ENCODE data around the gene LRBA. TPM values are rescaled to one million over a fixed set of nuclear protein-coding genes. Genes with fewer than 3 reads are reported as not detected.

LRBA gene
- total and polyA plus RNA-seq, 4 donors, result 8.2 to 69.8 (median 32.8) TPM

- Histone ChIP-seq H3K4me1 (ENCODE audit: control insufficient read depth in 4 of 4, insufficient read depth in 4 of 4, low read length in 3 of 4) (no peaks in the 10 kb centered on the region), H3K4me3 (ENCODE audit: low read depth in 1 of 3, low read length in 3 of 3) (no peak overlapping the region), H3K9ac (ENCODE audit: low read depth in 1 of 2, low read length in 2 of 2) (no peak overlapping the region), H3K9me3 (ENCODE audit: control insufficient read depth in 4 of 4, low read length in 3 of 4) (no peaks in the 10 kb centered on the region), H3K27ac (ENCODE audit: low read depth in 1 of 2, low read length in 2 of 2) (no peak overlapping the region), H3K36me3 (ENCODE audit: control insufficient read depth in 4 of 4, insufficient read depth in 3 of 4, low read depth in 1 of 4, low read length in 3 of 4) (peaks cover 0 to 2% (median under 1%) of the 10 kb centered on the region in 4 donors), H3K27me3 (ENCODE audit: control insufficient read depth in 4 of 4, insufficient read depth in 4 of 4, low read length in 3 of 4) (no peaks in the 10 kb centered on the region)
- TF ChIP-seq MAX (IDR thresholded peaks at IDR 0.05) (no peak), RAD21 (IDR thresholded peaks at IDR 0.05) (no peak), GABPA (IDR thresholded peaks at IDR 0.05 in 1 of 2, conservative IDR thresholded peaks at IDR 0.05 in 1 of 2) (no peak)
- no peak for DNase-seq (ENCODE audit: low spot score)
These were observed 126.5 kb downstream of the LRBA start for GRCh38 chr4:150888625-150889024.

GRCh38 chr4:150888217-150888616 is 126.9 kb downstream of the LRBA start:
- Histone ChIP-seq H3K9ac (ENCODE audit: low read depth in 1 of 2, low read length in 2 of 2) (no peak overlapping the region), H3K4me1 (ENCODE audit: control insufficient read depth in 4 of 4, insufficient read depth in 4 of 4, low read length in 3 of 4) (no peaks in the 10 kb centered on the region), H3K27me3 (ENCODE audit: control insufficient read depth in 4 of 4, insufficient read depth in 4 of 4, low read length in 3 of 4) (no peaks in the 10 kb centered on the region), H3K9me3 (ENCODE audit: control insufficient read depth in 4 of 4, low read length in 3 of 4) (no peaks in the 10 kb centered on the region), H3K4me3 (ENCODE audit: low read depth in 1 of 3, low read length in 3 of 3) (no peak overlapping the region), H3K27ac (ENCODE audit: low read depth in 1 of 2, low read length in 2 of 2) (no peak overlapping the region), H3K36me3 (ENCODE audit: control insufficient read depth in 4 of 4, insufficient read depth in 3 of 4, low read depth in 1 of 4, low read length in 3 of 4) (peaks cover 0 to 2% (median under 1%) of the 10 kb centered on the region in 4 donors)
- WGBS, result 42% methylated on average over 1 of the region's 1 CpG
- TF ChIP-seq EGR1 (IDR thresholded peaks at IDR 0.05; ENCODE audit: low read depth in 2 of 2) (no peak), SP1 (IDR thresholded peaks at IDR 0.05) (no peak), CTCF (IDR thresholded peaks at IDR 0.05; ENCODE audit: low read depth, low read length, missing input control) (no peak), GABPA (IDR thresholded peaks at IDR 0.05 in 1 of 2, conservative IDR thresholded peaks at IDR 0.05 in 1 of 2) (no peak), MAX (IDR thresholded peaks at IDR 0.05) (no peak), ZBTB33 (IDR thresholded peaks at IDR 0.05) (no peak), TAF1 (conservative IDR thresholded peaks at IDR 0.05) (no peak), YY1 (IDR thresholded peaks at IDR 0.05) (no peak), RAD21 (IDR thresholded peaks at IDR 0.05) (no peak), JUND (IDR thresholded peaks at IDR 0.05) (no peak), HNF4G (IDR thresholded peaks at IDR 0.05) (no peak), FOXA1 (IDR thresholded peaks at IDR 0.05) (no peak), RXRA (IDR thresholded peaks at IDR 0.05) (no peak), ATF3 (IDR thresholded peaks at IDR 0.05) (no peak), FOXA2 (IDR thresholded peaks at IDR 0.05) (no peak), NR2F2 (IDR thresholded peaks at IDR 0.05) (no peak), REST (IDR thresholded peaks at IDR 0.05) (no peak), HNF4A (conservative IDR thresholded peaks at IDR 0.05) (no peak)
- no peak for DNase-seq (ENCODE audit: low spot score)

Data from liver (tissue), 9 donors.